ENCODE measurements around the gene LHX5.

Gene LHX5

GRCh38 chr12:113420996-113421595 is 50.6 kb downstream of the LHX5 start:
- in situ Hi-C loops (cut with HindIII; ENCODE audit: low sequenced_read_pairs): no loop called here

GRCh38 chr12:113418213-113418879 is 53.3 kb downstream of the LHX5 start:
- in situ Hi-C loops (cut with HindIII; ENCODE audit: low sequenced_read_pairs): no loop called here

- in situ Hi-C loops (cut with HindIII; ENCODE audit: low sequenced_read_pairs): no loop called here
Observed at GRCh38 chr12:113416091-113416754, 55.4 kb downstream of the LHX5 start.

- in situ Hi-C loops (cut with HindIII; ENCODE audit: low sequenced_read_pairs): no loop called here
Observed at GRCh38 chr12:113414519-113415038, 57.1 kb downstream of the LHX5 start.

GRCh38 chr12:113413488-113413939 is 58.2 kb downstream of the LHX5 start:
- in situ Hi-C loops (cut with HindIII; ENCODE audit: low sequenced_read_pairs): no loop called here
